Stomach (tissue), 4 donors: ENCODE measurements around the gene SETD9.

Experiments used
- EP300 ChIP-seq: sonication (generic); formaldehyde crosslinking; IDR thresholded peaks from one replicate; pipeline ENCODE4 v1.6.1; 2017; ENCODE audit warnings: antibody characterized with exemption
- POLR2A ChIP-seq, 4 donors: fragments of 450-650 bp; IDR thresholded peaks; one replicate each; pipeline ENCODE4 v1.6.1; 2016; ENCODE audit warnings: antibody characterized with exemption in 4 of 4, control low read depth in 2 of 4, mild to moderate bottlenecking in 1 of 4, moderate library complexity in 1 of 4
- TF ChIP-seq, protein P1 (sequence below), 7 experiments: fragments of 450-650 bp in 4 of 7; fragments of 200-600 bp in 3 of 7; sonication (generic) in 3 of 7; IDR thresholded peaks; one replicate each; pipeline ENCODE4 v1.5.1; 2016 to 2019; ENCODE audit warnings: antibody characterized with exemption in 7 of 7, control low read depth in 2 of 7, mild to moderate bottlenecking in 1 of 7

DNA sequence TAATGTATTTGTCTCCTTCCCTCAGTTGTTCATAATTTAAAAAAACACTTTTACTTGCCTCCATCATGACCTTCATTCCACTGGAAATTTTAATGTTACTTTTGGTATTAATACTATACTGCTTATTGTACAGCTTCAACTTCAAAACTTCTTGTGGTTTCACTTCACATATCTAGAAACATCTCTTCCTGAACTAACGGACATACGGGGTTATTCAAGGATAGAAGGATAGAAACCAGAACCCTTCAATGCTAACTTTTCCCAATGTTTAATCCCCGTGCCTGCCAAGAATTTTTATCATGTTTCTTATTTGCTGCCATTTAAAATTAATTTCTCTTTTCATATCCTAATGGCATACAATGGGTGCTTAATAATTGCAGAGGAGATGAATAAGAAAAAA, 36.3 kb upstream of the SETD9 start:
- TF ChIP-seq, protein P1, sequence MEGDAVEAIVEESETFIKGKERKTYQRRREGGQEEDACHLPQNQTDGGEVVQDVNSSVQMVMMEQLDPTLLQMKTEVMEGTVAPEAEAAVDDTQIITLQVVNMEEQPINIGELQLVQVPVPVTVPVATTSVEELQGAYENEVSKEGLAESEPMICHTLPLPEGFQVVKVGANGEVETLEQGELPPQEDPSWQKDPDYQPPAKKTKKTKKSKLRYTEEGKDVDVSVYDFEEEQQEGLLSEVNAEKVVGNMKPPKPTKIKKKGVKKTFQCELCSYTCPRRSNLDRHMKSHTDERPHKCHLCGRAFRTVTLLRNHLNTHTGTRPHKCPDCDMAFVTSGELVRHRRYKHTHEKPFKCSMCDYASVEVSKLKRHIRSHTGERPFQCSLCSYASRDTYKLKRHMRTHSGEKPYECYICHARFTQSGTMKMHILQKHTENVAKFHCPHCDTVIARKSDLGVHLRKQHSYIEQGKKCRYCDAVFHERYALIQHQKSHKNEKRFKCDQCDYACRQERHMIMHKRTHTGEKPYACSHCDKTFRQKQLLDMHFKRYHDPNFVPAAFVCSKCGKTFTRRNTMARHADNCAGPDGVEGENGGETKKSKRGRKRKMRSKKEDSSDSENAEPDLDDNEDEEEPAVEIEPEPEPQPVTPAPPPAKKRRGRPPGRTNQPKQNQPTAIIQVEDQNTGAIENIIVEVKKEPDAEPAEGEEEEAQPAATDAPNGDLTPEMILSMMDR (IDR thresholded peaks at IDR 0.05): no peak
- TF ChIP-seq POLR2A (IDR thresholded peaks at IDR 0.05): no peak
- no peak for TF ChIP-seq EP300
